Muscle layer of duodenum (tissue), 2 donors: ENCODE results near the gene SLC2A4.
A peak's percentile ranks its signal among the peaks of the same experiment; 100 is the strongest.
"Not testable (repeated sequence)": the region's sequence is repeated elsewhere in the genome, so short reads cannot be mapped to it uniquely, and the experiment has no call there.

Experiments used
- H3K27ac ChIP-seq: one replicate; pipeline ENCODE4 v1.7.0; 2013; ENCODE audit warnings: mild to moderate bottlenecking, low read length
- H3K27me3 ChIP-seq: one replicate; pipeline ENCODE4 v1.7.0; 2013; ENCODE audit warnings: low read depth, mild to moderate bottlenecking, control low read depth, low read length
- H3K36me3 ChIP-seq, 2 donors: one replicate each; pipeline ENCODE4 v1.7.0; 2013; ENCODE audit warnings: low read length in 2 of 2, control low read depth in 1 of 2, mild to moderate bottlenecking in 1 of 2; ENCODE audit not compliant: insufficient read depth in 2 of 2, control insufficient read depth in 1 of 2
- H3K4me1 ChIP-seq, 2 donors: one replicate each; pipeline ENCODE4 v1.7.0; 2013; ENCODE audit warnings: low read length in 2 of 2, mild to moderate bottlenecking in 2 of 2, control low read depth in 1 of 2, moderate library complexity in 1 of 2; ENCODE audit not compliant: insufficient read depth in 2 of 2, control insufficient read depth in 1 of 2
- H3K4me3 ChIP-seq, 2 donors: one replicate each; pipeline ENCODE4 v1.7.0; 2013; ENCODE audit warnings: low read length in 2 of 2, low read depth in 1 of 2, mild to moderate bottlenecking in 1 of 2
- H3K9me3 ChIP-seq, 2 donors: one replicate each; pipeline ENCODE4 v1.7.0; 2013; ENCODE audit warnings: low read length in 2 of 2, control low read depth in 1 of 2, mild to moderate bottlenecking in 1 of 2; ENCODE audit not compliant: control insufficient read depth in 1 of 2
- donor health status: healthy.

Gene SLC2A4

DNA sequence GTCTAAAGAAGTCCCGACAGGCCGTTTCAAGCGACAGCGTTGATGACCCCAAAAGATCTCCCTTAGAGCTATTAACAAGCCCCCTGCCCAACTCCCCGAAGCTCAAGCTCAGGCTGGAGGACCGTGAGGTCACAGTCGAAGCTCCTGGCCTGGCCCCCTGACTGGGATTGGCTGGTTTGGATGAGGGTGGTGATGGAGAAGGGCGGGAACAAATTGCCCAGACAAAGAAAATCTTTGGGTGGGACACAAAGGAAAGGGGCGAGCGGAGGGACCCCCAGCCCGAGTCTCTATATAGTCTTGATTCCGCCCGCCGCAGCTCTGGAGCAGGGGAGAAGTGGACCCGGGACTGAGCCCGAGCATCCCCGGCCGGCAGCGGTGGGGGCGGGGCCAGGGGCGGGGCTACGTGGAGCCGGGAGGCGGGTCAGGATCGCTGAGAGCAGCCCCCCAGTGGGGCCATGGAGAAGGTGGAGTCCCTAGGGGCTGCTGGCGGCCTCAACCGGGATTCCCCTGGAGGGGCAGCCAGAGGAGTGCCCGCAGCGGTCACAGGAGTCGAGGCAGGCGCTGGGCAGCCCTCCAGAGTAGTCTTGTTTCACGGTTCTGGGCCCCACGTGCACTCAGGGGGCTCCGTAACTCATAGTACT lies 48.6 kb downstream of the SLC2A4 start:
- peak overlapping the region; percentile 88 to 93 for H3K4me3 ChIP-seq
- H3K27ac ChIP-seq = peak overlapping the region; percentile 94
- H3K27me3 ChIP-seq = no peaks in the 10 kb centered on the region

DNA sequence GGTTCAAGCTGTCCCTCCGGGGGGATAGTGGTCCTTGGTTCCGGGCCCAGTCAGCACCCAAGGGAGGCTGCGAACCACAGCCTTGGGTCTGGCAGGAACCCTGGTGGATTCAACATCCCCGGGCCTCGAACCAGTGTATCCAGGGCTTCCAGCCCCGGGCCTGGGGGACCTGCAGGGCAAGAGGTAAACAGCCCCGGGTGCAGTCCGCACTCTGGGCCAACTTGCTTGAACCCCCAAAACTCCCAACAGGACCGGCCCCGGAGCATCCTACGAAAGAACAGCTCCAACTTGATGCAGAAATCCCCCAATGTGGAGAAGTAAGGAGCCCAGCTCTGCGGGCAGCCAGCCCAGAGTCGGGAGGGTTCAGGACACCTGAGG lies 49.1 kb downstream of the SLC2A4 start:
- peaks cover 8 to 20% of the 10 kb centered on the region in 2 donors for H3K4me1 ChIP-seq
- H3K27me3 ChIP-seq = no peaks in the 10 kb centered on the region
- no peaks in the 10 kb centered on the region for H3K9me3 ChIP-seq
- peak overlapping the region; percentile 88 to 93 for H3K4me3 ChIP-seq
- no peak overlapping the region for H3K27ac ChIP-seq
- H3K36me3 ChIP-seq = peaks cover 9 to 10% of the 10 kb centered on the region in 2 donors

More for the DNA sequence above, 48.6 kb downstream of the SLC2A4 start:
- H3K36me3 ChIP-seq = peaks cover 10 to 16% of the 10 kb centered on the region in 2 donors
- H3K4me1 ChIP-seq = peaks cover 8 to 20% of the 10 kb centered on the region in 2 donors
- no peaks in the 10 kb centered on the region for H3K9me3 ChIP-seq

DNA sequence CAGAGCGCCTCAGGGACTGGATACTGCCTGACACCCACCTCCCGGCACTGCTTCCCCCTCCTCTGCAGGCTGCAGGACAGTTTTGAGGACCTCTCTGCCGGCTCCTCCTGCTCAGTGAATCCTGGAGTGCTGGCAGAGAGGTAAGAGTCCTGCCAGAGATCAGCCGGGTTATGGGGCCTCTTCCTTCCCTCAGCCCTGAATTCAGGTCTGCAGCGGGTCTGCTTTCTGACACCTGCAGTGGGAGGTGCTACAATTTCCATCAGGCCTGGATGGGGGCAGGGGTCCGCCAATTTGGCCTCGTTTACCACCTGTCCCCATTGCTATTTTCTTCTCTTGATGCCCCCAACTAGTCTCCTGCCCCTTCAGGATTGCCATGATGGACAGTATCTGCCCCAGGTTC lies 50.6 kb downstream of the SLC2A4 start:
- no peaks in the 10 kb centered on the region for H3K36me3 ChIP-seq
- H3K27me3 ChIP-seq = no peaks in the 10 kb centered on the region
- no peaks in the 10 kb centered on the region for H3K9me3 ChIP-seq
- peaks cover 8 to 20% of the 10 kb centered on the region in 2 donors for H3K4me1 ChIP-seq
- no peak overlapping the region for H3K4me3 ChIP-seq
- H3K27ac ChIP-seq = no peak overlapping the region

DNA sequence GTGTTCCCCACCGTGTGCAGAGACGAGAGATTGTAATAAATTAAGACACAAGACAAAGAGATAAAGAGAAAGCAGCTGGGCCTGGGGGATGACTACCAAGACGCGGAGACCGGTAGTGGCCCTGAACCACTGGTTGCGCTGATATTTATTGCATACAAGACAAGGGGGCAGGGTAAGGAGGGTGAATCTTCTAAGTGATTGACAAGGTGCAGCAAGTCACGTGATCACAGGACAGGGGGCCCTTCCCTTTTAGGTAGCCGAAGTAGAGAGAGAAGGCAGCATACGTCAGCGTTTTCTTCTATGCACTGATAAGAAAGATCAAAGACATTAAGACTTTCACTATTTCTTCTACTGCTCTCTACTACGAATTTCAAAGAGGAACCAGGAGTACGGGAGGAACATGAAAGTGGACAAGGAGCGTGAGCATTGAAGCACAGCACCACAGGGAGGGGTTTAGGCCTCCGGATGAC lies 51.1 kb downstream of the SLC2A4 start:
- not testable (repeated sequence) for H3K9me3 ChIP-seq, H3K27me3 ChIP-seq, H3K36me3 ChIP-seq, H3K27ac ChIP-seq, H3K4me3 ChIP-seq
- peaks cover 8 to 20% of the 10 kb centered on the region in 2 donors for H3K4me1 ChIP-seq

DNA sequence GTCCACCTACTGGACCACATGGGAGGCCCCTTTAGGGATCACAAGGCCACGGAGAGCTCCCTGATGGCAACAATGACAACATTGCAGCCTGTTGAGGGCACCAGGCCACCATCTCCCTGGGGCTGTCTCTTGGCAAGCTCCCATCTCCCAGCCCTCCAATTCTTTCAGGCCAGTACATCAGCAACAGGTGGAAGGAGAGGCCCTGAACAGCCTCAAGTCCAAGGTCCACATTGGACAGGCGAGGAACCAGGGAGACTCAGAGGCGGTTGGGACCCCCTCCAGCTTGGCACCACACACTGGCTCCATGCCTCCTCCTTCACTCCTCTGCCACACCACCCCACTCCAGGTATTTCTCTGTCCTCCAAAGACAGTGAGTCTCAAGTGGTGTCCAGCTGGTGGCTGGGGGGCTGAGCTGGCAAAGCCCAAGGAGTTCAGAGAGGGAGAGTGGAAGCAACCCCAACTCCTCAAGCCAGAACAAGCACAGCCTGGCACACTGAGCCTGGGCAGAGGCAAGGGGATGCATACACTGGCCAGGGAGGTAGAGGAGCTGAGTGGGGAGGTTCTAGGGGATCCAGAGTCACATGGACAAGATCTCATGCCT lies 53.5 kb downstream of the SLC2A4 start:
- Histone ChIP-seq H3K27ac (no peak overlapping the region), H3K4me1 (peaks cover 0 to 7% of the 10 kb centered on the region in 2 donors), H3K27me3 (peaks cover 2% of the 10 kb centered on the region)

DNA sequence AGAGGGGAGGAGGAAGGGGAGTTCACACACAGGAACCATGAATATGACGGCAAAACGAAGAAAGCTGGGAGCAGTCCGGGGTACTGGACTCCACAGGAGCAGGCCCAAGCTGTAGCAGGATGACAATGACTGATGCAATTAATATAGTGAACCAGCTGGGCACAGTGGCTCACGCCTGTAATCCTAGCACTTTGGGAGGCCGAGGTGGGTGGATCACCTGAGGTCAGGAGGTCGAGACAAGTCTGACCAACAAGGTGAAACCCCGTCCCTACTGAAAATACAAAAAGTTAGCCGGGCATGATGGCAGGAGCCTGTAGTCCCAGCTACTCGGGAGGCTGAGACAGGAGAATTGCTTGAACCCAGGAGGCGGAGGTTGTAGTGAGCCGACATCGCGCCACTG lies 54.2 kb downstream of the SLC2A4 start:
- H3K27me3 ChIP-seq, H3K4me3 ChIP-seq, H3K4me1 ChIP-seq, H3K9me3 ChIP-seq, H3K36me3 ChIP-seq, H3K27ac ChIP-seq: not testable (repeated sequence)

More for the DNA sequence above, 53.5 kb downstream of the SLC2A4 start:
- no peaks in the 10 kb centered on the region for H3K36me3 ChIP-seq
- H3K9me3 ChIP-seq = no peaks in the 10 kb centered on the region
- H3K4me3 ChIP-seq = no peak overlapping the region

DNA sequence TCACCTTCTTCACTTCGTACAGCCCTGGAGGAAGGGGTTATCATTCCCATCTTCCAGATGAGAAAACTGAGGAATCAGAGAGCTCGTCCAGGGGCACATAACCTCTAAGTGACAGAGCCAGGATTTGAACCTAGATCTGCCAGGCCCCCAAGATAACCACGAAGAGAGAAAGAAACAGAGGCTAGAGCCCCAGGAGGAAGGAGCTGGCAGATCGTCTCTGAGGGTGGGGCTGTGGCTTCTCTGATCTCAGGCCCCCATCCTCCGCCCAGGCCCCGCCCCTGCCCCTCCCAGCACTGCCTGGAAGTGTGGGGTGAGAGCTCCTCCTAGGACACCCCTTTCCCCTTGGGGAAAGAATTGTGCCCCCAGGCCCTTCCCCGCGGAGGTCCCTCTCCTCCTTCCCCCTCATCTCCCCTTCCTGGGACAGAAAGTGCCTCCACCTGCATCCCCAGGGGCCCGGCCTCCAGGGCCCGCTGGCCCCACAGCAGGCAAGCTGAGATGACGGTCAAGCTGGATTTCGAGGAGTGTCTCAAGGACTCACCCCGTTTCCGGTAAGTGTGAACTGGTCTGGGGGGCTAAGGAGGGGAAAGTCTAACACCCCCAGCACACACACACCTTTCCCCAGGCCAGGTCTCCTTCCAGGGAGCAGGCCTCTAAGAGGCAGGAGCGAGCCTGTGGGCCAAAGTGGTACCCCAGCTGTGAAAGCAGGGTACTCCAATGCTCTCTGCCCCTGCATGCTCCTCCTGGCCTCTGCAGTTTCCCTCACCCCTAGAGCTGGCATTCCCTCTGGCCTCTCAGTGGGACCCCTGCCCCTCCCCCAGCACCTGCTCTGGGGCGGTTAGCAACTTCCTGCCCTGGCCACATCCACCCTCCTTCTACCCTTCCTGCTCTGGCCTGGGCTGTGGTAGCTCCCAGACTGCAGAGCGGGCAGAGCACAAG lies 55.0 kb downstream of the SLC2A4 start, which contains the start of gene ACAP1:
Gene ACAP1, plus strand, starts transcription at position 290 of the 936 bp plus-strand sequence. Its CDS starts 206 bp downstream, at position 496.
- Histone ChIP-seq H3K4me3 (peak within 1 kb of the TSS; percentile 37 to 42), H3K36me3 (no peaks in the 10 kb centered on the region), H3K27ac (no peak within 1 kb of the TSS), H3K9me3 (no peaks in the 10 kb centered on the region), H3K4me1 (no peaks in the 10 kb centered on the region), H3K27me3 (peaks cover 4% of the 10 kb centered on the region)

DNA sequence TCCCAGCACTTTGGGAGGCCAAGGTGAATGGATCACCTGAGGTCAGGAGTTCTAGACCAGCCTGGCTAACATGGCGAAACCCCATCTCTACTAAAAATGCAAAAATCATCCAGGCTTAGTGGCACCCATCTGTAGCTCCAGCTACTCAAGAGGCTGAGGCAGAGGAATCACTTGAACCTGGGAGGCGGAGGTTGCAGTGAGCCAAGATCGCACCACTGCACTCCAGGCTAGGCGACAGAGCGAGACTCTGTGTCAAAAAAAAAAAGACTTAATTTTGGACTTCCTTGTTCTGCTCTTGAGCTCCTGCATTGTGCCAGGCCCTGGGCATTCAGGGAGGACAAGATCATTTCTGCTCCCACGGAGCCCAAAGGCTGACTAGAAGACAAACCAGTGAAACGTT lies 56.1 kb downstream of the SLC2A4 start:
- H3K36me3 ChIP-seq, H3K27ac ChIP-seq, H3K4me1 ChIP-seq, H3K27me3 ChIP-seq, H3K4me3 ChIP-seq, H3K9me3 ChIP-seq: not testable (repeated sequence)
